Hepatocyte (in vitro differentiated cells): ENCODE measurements around the gene PTPRT. TPM values are rescaled to one million over a fixed set of nuclear protein-coding genes. Genes with fewer than 3 reads are reported as not detected.

Experiments used
- DNase-seq: peaks from one replicate; pipeline ENCODE4 v3.0.0-alpha.2; 2016; ENCODE audit warnings: low spot score
- H2AFZ ChIP-seq: fragments of 200-600 bp; sonication (generic); 2 replicates; pipeline ENCODE4 v1.6.0; 2016; ENCODE audit warnings: antibody characterized with exemption, mild to moderate bottlenecking
- H3K27ac ChIP-seq: fragments of 200-600 bp; sonication (generic); 2 replicates; pipeline ENCODE4 v1.5.1; 2016; ENCODE audit warnings: mild to moderate bottlenecking
- H3K27me3 ChIP-seq: fragments of 200-600 bp; sonication (generic); 2 replicates; pipeline ENCODE4 v1.6.1; 2016
- H3K36me3 ChIP-seq: fragments of 200-600 bp; sonication (generic); replicated peaks from 2 replicates; pipeline ENCODE4 v1.5.1; 2016; ENCODE audit warnings: low read depth; ENCODE audit not compliant: insufficient read depth
- H3K4me1 ChIP-seq: fragments of 200-600 bp; sonication (generic); 2 replicates; pipeline ENCODE4 v1.5.1; 2016; ENCODE audit warnings: mild to moderate bottlenecking, moderate library complexity; ENCODE audit not compliant: insufficient read depth
- H3K4me2 ChIP-seq: fragments of 200-600 bp; sonication (generic); 2 replicates; pipeline ENCODE4 v1.6.0; 2016
- H3K4me3 ChIP-seq: fragments of 200-600 bp; sonication (generic); 2 replicates; pipeline ENCODE4 v1.5.1; 2016; ENCODE audit warnings: mild to moderate bottlenecking
- H3K79me2 ChIP-seq: fragments of 200-600 bp; sonication (generic); 2 replicates; pipeline ENCODE4 v1.6.0; 2017; ENCODE audit warnings: mild to moderate bottlenecking
- H3K9me2 ChIP-seq: fragments of 200-600 bp; sonication (generic); replicated peaks from 2 replicates; pipeline ENCODE4 v1.6.0; 2017; ENCODE audit warnings: mild to moderate bottlenecking; ENCODE audit not compliant: insufficient read depth
- H3K9me3 ChIP-seq: fragments of 200-600 bp; sonication (generic); 2 replicates; pipeline ENCODE4 v1.5.1; 2016; ENCODE audit warnings: low read depth, mild to moderate bottlenecking
- H4K20me1 ChIP-seq: fragments of 200-600 bp; sonication (generic); 2 replicates; pipeline ENCODE4 v1.6.0; 2016; ENCODE audit warnings: mild to moderate bottlenecking; ENCODE audit not compliant: insufficient read depth, poor library complexity, severe bottlenecking
- CTCF ChIP-seq: fragments of 200-600 bp; sonication (generic); IDR thresholded peaks from 2 replicates; pipeline ENCODE4 v1.5.1; 2016; ENCODE audit warnings: antibody characterized with exemption, mild to moderate bottlenecking; ENCODE audit not compliant: poor library complexity
- EZH2 ChIP-seq: fragments of 200-600 bp; sonication (generic); IDR thresholded peaks from 2 replicates; pipeline ENCODE4 v1.6.1; 2016; ENCODE audit warnings: antibody characterized with exemption, mild to moderate bottlenecking, borderline replicate concordance
- EZH2phosphoT487 ChIP-seq: fragments of 200-600 bp; sonication (generic); IDR thresholded peaks from one replicate; pipeline ENCODE4 v1.6.1; 2018; ENCODE audit warnings: antibody characterized with exemption, mild to moderate bottlenecking, low read depth, moderate library complexity; ENCODE audit not compliant: unreplicated experiment, severe bottlenecking
- WGBS: methylation state at CpG from one replicate; pipeline ENCODE4 v1.1.6; 2016; ENCODE audit warnings: low lambda C conversion rate; ENCODE audit errors: missing lambda C conversion rate; 5-methylcytosine and 5-hydroxymethylcytosine counted together
- polyA plus RNA-seq: library from polyadenylated mRNA; unstranded; fragments of >200 nt; fragmentation: Nextera tagmentation; extraction: Ambion mirVana; gene quantifications from 2 replicates; pipeline ENCODE4 v1.2.1, GENCODE V29; 2016
- total RNA-seq: library from RNA; depleted of rRNA; stranded (reverse); fragments of >200 nt; gene quantifications from 2 replicates; pipeline ENCODE4 v1.2.3, GENCODE V29; 2014

PTPRT gene
- total and polyA plus RNA-seq, 2 experiments from 2014 or later: 0.47 to 0.83 TPM

DNA sequence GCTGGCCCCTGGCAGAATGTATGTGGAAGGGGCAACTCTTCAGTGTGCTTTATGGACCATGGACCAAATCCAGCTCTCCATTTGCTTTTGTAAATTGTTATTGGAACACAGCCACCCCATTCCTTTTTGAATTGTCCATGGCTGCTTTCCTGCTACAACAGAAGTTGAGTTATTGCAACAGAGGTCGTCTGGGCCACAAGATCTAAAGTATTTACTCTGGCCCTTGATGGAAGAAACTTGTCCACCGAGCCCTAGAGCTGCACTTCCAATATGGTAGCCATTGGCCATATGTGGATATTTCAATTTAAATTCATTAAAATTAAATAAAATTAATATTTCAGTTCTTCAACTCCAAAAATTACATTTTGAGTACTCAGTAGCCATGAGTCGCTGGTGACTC is 543.5 kb downstream of the PTPRT start:
- H2AFZ ChIP-seq: no peak overlapping the region
- H3K4me2 ChIP-seq: no peak overlapping the region
- H3K79me2 ChIP-seq: no peaks in the 10 kb centered on the region
- H3K36me3 ChIP-seq: no peaks in the 10 kb centered on the region
- DNase-seq: no peak
- H3K27me3 ChIP-seq: no peaks in the 10 kb centered on the region
- H3K4me3 ChIP-seq: no peak overlapping the region
- no peaks in the 10 kb centered on the region for H3K9me3 ChIP-seq
- WGBS: 73% methylated on average over 3 of the region's 3 CpGs
- H4K20me1 ChIP-seq: no peaks in the 10 kb centered on the region
- H3K27ac ChIP-seq: no peak overlapping the region
- H3K9me2 ChIP-seq: no peaks in the 10 kb centered on the region
- no peak for TF ChIP-seq EZH2
- no peak for TF ChIP-seq EZH2phosphoT487
- TF ChIP-seq CTCF: no peak
- no peaks in the 10 kb centered on the region for H3K4me1 ChIP-seq

DNA sequence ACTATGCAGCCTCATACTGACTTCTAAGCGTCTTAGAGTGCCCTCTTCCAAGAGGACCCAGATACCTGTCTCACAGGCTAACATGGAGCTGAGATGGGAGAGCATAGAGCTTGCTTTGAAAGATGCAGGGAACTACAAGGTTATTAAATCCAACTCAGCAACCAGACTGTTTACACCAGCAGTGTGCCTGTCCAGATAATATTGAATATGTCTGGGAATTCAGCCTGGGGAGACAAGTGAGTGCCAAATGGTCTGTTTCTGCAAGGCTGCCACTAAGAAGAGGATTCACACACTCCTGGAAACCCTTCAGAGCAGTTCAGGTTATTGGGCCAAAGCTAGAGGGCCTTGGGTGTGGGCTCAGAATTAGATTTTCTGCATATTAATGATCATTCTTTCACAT is 547.8 kb downstream of the PTPRT start:
- no peaks in the 10 kb centered on the region for H3K36me3 ChIP-seq
- H3K9me3 ChIP-seq: no peaks in the 10 kb centered on the region
- H3K4me2 ChIP-seq: no peak overlapping the region
- TF ChIP-seq CTCF: no peak
- 75% methylated on average over 1 of the region's 1 CpG for WGBS
- DNase-seq: no peak
- H3K27me3 ChIP-seq: no peaks in the 10 kb centered on the region
- H4K20me1 ChIP-seq: no peaks in the 10 kb centered on the region
- no peak overlapping the region for H3K4me3 ChIP-seq
- no peaks in the 10 kb centered on the region for H3K9me2 ChIP-seq
- no peaks in the 10 kb centered on the region for H3K4me1 ChIP-seq
- no peak overlapping the region for H3K27ac ChIP-seq
- no peaks in the 10 kb centered on the region for H3K79me2 ChIP-seq
- no peak overlapping the region for H2AFZ ChIP-seq

GRCh38 chr20:42639140-42639539 is 550.6 kb downstream of the PTPRT start:
- no peaks in the 10 kb centered on the region for H3K4me1 ChIP-seq
- no peaks in the 10 kb centered on the region for H3K9me3 ChIP-seq
- H2AFZ ChIP-seq: no peak overlapping the region
- no peaks in the 10 kb centered on the region for H4K20me1 ChIP-seq
- no peaks in the 10 kb centered on the region for H3K79me2 ChIP-seq
- H3K27me3 ChIP-seq: no peaks in the 10 kb centered on the region
- DNase-seq: no peak
- no peaks in the 10 kb centered on the region for H3K9me2 ChIP-seq
- H3K4me2 ChIP-seq: no peak overlapping the region
- H3K36me3 ChIP-seq: no peaks in the 10 kb centered on the region
- H3K4me3 ChIP-seq: no peak overlapping the region
- no peak for TF ChIP-seq EZH2
- TF ChIP-seq EZH2phosphoT487: no peak
- TF ChIP-seq CTCF: no peak
- H3K27ac ChIP-seq: no peak overlapping the region
- WGBS: 66% methylated on average over 5 of the region's 5 CpGs
